Left kidney (tissue), 2 donors: ENCODE measurements around the gene ENPP4. TPM values are rescaled to one million over a fixed set of nuclear protein-coding genes. Genes with fewer than 3 reads are reported as not detected.
"Not testable (repeated sequence)": the region's sequence is repeated elsewhere in the genome, so short reads cannot be mapped to it uniquely, and the experiment has no call there.

Experiments
- DNase-seq: peaks from one replicate; pipeline ENCODE4 v3.0.0-alpha.2; 2013
- polyA plus RNA-seq: library from polyadenylated mRNA; unstranded; fragments of 120-200 nt; gene quantifications from one replicate; pipeline ENCODE4 v1.2.1, GENCODE V29; 2013; ENCODE audit not compliant: insufficient read length

The ENPP4 gene
- polyA plus RNA-seq, 1 donor: 17.8 TPM

DNA sequence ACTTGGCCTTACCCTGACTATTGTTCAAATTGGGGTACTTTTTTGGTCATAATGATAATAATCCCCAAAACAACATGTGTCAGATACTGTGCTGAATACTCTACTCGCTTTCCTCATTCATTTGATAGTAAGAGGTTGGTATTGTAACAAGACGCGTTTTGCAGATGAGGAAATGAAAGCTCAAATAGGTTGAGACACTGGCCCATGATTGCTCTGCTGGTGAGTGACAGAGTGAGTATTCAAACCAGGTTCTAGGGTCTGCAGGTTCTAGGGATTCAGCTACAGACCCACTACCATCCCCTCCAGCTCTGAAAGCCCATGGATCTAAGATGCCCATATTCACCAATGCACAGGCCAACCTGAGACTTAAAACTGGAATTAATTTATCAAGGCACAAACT lies 1.3 kb upstream of the ENPP4 start:
- DNase-seq: no peak

DNA sequence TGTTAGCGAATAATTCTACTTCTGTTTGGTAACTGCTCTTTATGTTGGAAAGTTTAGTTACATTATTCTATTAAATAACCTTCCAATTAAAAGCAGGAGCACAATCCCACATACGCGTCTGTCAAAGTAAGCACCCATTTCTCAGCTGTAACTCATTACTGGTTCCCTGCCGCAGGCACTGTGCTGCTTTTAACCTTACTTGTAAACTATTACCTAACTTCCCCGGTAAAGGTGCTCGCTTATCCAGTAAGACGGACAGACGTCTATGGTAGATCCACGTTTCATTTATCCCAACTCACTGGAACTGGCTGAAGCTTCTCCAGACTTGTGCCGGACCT lies 529 bp upstream of the ENPP4 start:
- no peak for DNase-seq

DNA sequence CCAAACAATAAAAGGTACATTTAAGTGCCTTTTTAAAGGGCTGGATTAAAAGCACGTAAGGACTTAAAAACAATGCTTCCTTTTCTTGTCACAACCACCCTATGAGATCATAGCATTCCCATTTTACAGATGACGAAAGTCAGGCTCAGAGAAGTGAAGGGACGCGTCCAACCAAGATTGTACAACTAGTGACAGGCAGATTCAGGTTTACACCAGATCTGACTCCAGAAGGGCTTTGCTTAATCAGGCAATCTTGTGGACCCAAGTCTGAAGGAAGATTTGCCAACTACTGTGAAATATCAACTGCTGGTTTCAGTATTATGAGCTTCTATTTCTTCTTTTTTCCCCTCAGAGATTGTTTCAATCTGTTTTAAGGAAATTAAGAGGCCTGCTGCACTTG lies 877 bp downstream of the ENPP4 start:
- no peak for DNase-seq

DNA sequence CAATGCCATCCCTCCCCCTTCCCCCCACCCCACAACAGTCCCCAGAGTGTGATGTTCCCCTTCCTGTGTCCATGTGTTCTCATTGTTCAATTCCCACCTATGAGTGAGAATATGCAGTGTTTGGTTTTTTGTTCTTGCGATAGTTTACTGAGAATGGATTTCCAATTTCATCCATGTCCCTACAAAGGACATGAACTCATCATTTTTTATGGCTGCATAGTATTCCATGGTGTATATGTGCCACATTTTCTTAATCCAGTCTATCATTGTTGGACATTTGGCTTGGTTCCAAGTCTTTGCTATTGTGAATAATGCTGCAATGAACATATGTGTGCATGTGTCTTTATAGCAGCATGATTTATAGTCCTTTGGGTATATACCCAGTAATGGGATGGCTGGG lies 1.5 kb downstream of the ENPP4 start:
- not testable (repeated sequence) for DNase-seq

DNA sequence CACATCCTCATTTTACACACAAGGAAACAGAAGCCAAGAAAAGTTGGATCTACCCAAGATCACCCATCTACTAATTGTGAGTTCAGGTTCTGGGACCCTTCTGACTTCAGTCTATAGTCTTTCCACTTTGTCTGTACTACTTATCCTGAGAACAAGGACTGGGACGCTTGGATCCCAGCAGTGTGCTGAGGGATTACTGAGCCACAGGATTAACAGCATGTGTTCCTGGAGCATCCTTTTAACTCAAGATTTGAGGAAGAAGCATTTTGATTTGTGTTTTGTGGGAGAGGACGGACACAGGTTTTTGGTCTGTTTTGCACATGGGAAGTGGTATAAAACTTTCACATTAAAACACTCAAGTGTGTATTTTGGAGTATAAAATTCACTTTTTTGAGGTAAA lies 4.4 kb downstream of the ENPP4 start:
- no peak for DNase-seq

DNA sequence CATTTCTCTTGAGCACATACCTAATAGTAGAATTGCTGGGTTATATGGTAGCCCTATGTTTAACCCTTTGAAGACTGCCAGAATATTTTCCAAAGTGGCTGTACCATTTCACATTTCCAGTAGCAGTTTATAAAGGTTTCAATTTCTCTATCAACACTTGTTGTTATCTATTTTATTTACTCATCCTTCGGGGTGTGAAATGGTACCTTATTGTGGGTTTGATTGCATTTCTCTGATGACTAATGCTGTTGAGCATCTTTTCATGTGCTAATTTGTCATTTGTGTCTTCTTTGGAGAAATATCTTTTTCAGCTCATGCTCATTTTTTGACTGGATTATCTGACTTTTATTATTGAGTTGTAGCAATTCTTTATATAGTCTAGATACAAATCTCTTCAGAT lies 5.4 kb downstream of the ENPP4 start:
- DNase-seq: no peak

DNA sequence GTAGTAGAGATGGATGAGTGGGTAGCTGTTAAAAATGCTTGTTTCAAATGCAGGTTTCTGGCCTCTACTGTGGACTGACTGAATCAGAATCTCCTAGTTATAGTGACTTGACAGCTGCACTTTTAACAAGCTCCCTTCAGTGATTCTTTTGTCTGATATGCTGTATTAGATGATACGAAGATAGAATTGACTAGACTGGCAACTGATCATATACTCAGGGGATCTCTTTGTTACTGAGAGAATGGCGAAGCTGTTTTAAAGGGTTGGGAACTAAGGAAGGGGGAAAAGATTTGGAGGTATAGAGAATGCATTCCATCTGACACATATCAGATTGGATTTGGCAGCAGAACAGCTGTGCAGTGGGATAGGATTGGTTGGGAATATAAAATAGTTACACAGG lies 7.0 kb downstream of the ENPP4 start:
- no peak for DNase-seq

DNA sequence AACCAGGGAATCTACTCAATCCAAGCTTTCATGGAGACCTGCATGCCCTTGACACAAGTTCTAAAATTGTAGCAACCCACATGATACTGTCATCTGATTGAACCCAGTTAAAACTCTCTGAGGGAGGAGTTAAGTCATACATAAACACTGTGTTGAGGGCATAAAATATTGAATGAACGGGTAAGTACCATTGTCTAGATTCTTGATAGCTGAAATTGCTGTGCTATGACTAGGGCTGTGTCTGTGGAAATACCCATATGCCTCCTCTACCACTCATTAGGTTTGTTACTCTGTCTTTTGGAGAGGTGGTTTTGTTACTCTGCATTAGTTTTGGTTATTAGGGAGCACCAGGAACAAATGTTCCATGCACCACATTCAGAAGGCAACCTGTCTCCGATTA lies 7.6 kb downstream of the ENPP4 start:
- DNase-seq: no peak

DNA sequence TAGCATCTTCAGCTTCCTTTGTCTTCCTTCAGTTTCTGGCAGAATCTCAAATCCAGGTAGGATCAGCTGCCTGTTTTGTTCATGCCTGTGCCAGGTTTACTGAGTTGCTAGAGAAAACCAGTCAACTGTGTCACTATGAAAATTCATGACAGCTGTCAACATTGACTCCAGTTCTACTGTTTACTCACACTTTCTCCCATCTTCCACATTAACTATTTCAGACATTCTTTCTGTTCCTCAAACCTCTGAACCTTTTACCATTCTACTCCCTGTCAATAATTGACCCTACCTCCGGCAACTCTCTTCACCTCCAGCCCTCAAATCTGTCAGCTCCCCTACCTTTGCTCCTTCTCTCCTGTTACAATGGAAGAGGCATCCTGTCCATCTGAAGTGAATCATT lies 8.5 kb downstream of the ENPP4 start:
- DNase-seq: peak; percentile 2

DNA sequence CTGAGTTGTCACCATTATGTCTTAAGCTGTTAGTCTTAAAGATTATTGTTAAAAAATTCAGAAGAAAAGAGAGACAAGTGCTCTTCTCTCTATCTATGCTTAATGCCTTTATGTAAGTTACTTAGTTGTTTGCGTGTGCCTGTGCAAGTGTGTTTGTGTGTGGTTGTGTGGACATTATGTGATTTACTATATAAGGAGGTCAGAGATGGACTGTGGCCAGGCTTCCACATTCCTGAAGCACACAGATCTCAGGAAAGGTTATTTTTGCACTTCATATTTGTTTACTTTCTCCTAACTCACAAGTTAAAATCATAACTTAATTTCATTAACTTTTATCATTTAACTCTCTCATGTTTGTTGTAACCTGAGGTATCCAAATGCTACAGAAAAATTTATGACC lies 14.5 kb downstream of the ENPP4 start:
- no peak for DNase-seq

DNA sequence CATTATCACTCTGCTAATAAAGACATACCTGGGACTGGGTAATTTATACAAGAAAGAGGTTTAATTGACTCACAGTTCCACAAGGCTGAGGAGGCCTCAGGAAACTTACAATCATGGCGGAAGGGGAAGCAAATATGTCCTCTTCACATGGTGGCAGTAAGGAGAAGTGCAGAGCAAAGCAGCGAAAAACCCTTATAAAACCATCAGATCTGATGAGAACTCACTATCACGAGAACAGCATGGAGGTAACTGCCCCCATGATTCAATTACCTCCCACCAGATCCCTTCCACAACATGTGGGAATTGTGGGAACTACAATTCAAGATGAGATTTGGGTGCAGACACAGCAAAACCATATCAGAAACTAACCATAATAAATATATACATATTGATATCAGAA lies 19.3 kb downstream of the ENPP4 start:
- DNase-seq: not testable (repeated sequence)

DNA sequence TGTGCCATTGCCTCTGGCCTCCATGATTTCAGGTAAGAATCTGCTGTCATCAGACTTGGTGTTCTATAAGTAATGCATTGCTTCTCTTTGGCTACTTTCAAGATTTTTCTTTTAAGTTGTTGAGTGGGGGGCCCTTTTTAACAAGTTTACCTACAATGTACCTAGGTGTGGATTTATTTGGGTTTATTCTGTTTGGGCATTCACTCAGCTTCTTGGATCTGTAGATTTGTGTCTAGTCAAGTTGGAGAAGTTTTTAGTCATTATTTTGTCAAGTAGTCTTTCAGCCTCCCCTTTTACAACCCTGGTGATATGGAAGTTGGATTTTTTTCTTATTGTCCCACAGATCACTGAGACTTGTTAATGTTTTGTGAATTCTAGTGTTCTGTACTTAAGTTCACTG lies 26.9 kb downstream of the ENPP4 start:
- no peak for DNase-seq

DNA sequence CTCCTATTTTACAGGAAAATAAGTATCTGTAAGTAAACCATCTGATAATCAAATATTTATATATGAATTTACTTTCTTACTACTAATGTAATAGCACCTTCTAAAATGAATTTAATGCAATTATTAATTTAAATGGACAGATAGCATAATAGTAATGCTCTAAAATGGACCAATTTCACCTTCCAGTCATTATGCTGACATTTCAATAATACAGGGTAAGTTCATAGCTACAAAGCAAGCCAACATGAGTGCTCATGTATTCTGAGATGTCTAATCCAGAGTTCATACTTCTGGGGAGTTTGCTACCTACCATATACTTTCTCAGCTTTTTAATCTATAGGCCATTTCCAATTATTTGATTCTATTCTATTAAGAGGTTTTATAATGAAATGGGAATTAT lies 29.4 kb downstream of the ENPP4 start:
- DNase-seq: no peak

DNA sequence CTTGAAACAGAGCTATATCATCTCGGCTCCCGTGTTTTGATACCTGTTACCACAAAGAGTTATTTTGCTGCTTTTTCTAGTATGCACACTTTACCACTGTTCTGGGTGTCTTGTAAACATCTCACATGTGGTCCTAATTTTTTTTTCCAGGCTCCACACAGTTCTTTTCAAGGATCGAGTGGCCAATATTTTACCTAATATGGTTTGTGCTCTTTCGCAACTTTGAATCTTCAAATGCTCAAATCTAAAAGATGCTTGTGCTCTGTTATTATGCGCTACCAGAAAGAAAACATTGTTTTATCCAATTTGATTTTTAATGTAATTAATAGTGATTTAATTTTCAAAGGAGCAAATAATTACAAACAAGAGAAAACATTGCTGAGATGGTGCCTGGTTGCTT lies 30.3 kb downstream of the ENPP4 start:
- no peak for DNase-seq

DNA sequence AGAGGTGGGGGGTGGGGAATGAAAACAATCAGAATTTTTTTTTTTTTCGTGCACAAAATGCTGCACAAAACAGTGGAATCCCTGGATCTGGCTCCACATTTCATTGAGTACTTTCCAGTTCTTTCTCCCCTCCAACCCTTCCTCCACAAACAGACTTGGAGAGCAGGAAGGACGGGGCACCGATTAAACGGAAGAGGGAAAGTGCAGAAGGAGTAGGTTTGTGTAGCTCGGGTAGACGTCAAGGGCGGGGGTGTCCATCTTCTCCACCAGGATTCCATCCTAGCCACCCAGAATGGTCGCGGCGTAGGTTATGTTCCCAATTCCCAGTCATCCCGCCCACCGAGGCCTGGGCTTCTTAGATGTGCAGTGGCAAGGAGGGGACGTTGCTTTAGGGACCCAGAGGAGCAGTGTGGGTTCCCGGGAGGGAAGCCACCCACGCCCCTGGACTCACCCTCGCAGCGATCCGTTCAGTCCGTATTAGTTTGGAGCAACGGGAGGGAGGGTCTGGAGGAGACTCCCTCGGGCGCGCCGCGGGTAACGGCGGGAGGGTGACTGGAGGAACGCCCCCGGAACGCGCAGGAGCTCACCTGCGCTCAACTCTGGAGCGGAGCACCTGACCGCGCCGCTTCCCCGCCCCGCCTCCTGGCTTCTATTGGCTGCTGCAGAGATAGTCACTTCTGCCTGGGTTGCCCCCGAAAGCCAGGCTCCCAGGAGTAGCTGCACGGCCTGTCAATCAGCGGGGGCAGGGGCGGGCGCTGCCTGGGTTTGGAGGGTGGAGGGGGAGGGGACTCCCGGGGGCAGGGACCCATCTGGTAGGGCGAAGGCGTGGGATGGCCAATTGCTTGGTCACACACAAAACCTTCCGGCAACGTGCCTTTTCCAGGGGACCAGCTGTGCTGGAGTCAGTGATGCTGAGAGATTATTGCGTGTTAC lies 40.8 kb downstream of the ENPP4 start, which contains the start of gene ENPP5:
Gene ENPP5, minus strand, starts transcription at position 624 of the 933 bp plus-strand sequence. CDS start 2,718 bp downstream, outside the sequence.
- DNase-seq: peak; percentile 84

DNA sequence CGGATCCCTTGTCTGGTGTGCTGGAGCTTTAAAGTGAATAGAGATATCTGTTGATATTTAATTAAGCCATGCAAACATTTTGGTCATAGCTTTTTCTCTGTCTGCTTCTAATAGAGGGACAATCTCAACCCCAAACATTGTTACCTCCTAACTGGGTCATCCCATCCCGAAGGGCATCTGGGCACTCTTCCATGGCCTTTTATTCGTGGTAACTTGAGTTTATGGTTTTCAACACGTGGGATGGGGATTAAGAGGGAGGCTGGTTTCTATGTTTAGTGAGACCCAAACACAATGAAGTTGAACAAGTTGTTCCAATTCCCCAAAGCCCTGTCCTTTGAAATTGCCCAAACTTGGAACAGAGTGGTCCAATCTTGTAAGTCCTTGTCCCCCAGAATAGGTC lies 42.4 kb downstream of the ENPP4 start:
- DNase-seq: no peak

DNA sequence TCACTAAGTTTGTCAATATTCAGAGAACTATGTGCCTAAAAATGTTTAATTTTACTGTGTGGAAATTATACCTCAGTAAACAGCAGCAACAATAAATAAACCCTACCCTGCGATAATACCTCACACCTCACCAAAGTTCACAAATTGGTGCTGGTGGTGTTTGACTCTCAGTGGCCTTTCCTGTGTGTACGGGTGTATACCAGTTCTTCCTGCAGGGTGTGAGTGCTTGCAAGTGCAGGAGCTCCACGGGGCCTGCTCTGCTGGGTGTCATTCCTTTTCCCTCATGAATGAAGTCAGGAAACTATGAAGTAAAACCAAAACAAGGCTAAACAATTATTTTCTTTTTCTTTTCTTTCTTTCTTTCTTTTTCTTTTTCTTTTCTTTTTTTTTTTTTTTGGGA lies 45.1 kb downstream of the ENPP4 start:
- DNase-seq: no peak

DNA sequence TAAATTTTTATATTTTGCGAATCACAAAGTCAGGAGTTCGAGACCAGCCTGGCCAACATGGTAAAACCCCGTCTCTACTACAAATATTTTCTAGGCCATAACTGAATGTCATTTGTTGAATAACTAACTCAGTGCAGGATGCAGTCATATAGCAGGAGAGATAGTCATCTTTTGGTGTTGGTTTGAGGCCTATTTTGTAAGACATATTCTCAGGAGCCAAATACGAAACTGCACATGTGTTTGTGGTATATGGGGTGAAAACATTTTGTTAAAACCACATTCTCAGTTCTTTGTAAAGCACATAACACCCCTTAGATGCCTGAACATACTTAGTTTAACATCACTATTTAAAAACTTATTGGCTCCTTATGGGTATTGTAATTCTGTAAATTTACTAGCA lies 45.7 kb downstream of the ENPP4 start:
- no peak for DNase-seq

DNA sequence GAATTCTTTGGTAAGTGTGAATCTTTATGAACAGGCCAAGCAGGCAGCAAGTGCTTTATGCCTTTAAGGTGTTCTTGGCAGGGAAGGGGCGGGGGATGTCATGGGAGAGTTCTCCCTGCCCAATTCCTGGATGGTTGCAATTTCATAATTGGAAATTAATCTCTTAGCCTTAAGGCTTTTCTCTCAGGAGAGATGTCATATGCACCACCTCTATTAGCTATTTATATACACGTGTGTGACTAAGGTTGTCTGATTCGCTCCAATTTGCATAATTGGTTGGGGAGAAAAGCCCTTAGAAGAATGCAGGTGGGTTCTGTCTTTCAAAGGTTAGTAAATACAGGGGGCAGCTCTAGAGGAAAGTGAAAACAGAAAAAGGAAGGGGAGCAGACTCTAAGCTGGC lies 46.2 kb downstream of the ENPP4 start:
- no peak for DNase-seq

DNA sequence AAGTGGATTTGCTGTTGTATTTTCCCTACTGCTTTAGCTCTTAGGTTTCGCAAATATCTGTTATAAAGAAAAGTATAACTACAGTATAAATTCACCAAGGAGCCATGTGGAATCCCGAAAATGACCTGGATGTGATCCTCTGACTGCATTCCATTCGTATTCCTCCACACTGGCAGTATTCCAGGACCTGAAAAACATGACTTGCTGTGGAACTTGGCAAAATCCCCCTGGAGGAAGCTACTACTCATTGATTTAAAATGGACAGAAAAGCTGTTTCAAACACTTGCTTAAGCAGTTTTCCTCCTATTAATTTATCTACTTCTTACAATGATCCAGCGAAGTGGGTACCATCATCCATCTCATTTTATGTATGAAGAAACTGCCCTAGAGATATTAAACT lies 54.3 kb downstream of the ENPP4 start:
- no peak for DNase-seq

DNA sequence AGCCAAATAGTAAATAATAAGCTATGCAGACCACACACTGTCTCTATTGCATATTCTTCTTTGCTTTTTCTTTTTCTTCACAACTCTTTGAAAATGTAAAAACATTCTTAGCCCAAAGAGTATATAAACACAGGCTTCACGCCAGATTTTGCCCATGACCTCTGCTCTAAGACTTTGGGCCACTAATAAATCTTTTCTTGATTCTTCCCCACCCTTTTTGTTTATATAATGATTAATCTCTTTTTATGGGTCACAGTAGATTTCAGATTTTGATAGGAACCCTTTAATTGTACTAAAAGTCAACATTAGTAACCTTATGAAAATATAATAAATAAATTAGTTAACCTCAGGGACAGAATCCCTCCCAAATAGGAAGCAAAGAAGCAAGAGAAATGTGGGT lies 56.8 kb downstream of the ENPP4 start:
- no peak for DNase-seq

DNA sequence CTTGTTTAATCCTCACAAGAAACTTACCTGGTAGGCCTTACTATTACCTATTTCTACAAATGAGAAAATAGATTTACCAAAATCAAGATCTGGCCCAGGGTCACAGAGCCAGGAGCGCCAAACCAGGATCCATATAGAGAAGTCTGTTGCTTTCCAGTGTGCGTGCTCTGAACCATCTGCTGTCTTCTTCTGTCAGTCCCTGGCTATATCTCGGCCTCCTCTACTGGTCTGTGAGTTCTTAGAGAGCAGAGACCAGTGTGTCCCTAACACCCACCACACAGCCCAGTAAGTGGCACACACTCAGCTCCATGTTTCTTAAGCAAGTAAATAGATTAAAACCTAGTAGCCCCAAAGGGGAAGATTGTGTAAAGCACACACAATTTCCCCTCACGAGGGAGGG lies 59.9 kb downstream of the ENPP4 start:
- DNase-seq: no peak

DNA sequence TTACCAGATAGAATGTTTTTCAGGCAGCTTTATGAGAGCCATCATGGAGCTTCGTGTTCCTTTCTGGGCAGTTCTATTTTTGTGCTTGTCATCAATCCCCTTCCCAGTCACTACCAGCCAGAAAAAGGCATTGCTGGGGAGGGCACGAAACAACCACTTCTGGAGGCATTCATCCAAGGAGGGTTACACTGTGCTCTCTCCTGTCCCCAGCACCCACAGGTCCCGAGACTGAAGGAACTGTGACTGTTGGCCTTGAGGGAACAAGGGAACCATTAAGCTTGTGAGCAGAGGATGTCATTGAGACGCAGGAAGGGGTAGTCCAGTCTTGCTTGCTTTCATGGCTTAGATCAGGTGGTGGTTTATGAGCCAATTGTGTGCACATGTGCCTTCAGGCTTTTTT lies 61.1 kb downstream of the ENPP4 start:
- DNase-seq: no peak

DNA sequence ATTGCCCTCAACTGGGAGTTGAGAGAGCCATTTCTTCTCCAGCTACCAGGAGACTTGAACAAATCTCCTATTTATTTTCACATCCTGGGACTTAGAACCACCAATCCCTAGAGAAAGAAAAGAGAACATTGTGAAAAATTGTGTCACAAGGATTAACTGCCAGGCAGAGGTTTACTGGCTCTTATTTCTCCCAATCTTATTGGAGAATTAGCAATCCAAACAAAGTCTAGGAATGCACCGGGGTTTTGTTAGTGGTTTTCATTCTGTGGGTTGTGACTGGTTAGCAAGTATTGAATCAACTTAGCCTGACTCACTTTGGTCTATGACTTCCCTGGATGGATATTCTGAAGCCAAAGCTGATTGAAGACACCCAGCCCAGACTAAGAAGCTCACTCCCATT lies 62.2 kb downstream of the ENPP4 start:
- no peak for DNase-seq
